NCI-H526 treated with DMSO at 0.1 percent for 48 hours (cell line): ENCODE measurements around the gene RBMS1.

Experiments
- DNase-seq: peaks from one replicate; lab custom pipeline; 2025; lab: John Stamatoyannopoulos, UW

Gene RBMS1

GRCh38 chr2:160408173-160408958 is 85.2 kb downstream of the RBMS1 start:
- no peak for DNase-seq

- DNase-seq = peak; percentile 47
Measured at GRCh38 chr2:160407393-160408172, 86.0 kb downstream of the RBMS1 start.

GRCh38 chr2:160406591-160407392 is 86.8 kb downstream of the RBMS1 start:
- peak; percentile 40 for DNase-seq

- no peak for DNase-seq
Measured at GRCh38 chr2:160405077-160405867, 88.3 kb downstream of the RBMS1 start.

GRCh38 chr2:160402997-160403979 is 90.3 kb downstream of the RBMS1 start:
- no peak for DNase-seq

GRCh38 chr2:160402501-160402900 is 91.1 kb downstream of the RBMS1 start:
- no peak for DNase-seq

- no peak for DNase-seq
Measured at GRCh38 chr2:160401895-160402294, 91.7 kb downstream of the RBMS1 start.

GRCh38 chr2:160399880-160400279 is 93.7 kb downstream of the RBMS1 start:
- DNase-seq = no peak

- no peak for DNase-seq
Measured at GRCh38 chr2:160397530-160397865, 96.1 kb downstream of the RBMS1 start.

- peak; percentile 83 for DNase-seq
Measured at GRCh38 chr2:160394153-160394552, 99.5 kb downstream of the RBMS1 start.

- DNase-seq = no peak
Measured at GRCh38 chr2:160392201-160392600, 101.4 kb downstream of the RBMS1 start.

GRCh38 chr2:160390544-160391455 is 102.8 kb downstream of the RBMS1 start:
- no peak for DNase-seq

GRCh38 chr2:160389875-160390274 is 103.7 kb downstream of the RBMS1 start:
- DNase-seq = no peak

GRCh38 chr2:160388464-160389263 is 104.9 kb downstream of the RBMS1 start:
- no peak for DNase-seq

- DNase-seq = no peak
Measured at GRCh38 chr2:160387558-160388262, 105.9 kb downstream of the RBMS1 start.

- DNase-seq = no peak
Measured at GRCh38 chr2:160384791-160385190, 108.8 kb downstream of the RBMS1 start.

GRCh38 chr2:160381425-160381951 is 112.1 kb downstream of the RBMS1 start:
- DNase-seq = no peak

- DNase-seq = no peak
Measured at GRCh38 chr2:160380611-160381010, 113.0 kb downstream of the RBMS1 start.
